A673 (cell line): ENCODE measurements around the gene MRPL43. TPM values are rescaled to one million over a fixed set of nuclear protein-coding genes. Genes with fewer than 3 reads are reported as not detected.
"Not testable (repeated sequence)": the region's sequence is repeated elsewhere in the genome, so short reads cannot be mapped to it uniquely, and the experiment has no call there.

Experiments used
- BruUV-seq: library from RNA; stranded (reverse); fragments of 400-500 nt; replicated peaks from 2 replicates; lab custom pipeline; 2021; lab: Mats Ljungman, UMichigan
- CTCF ChIA-PET: fragments of 300-600 bp; sonication (Branson Sonifier 250); formaldehyde crosslinking; loops from one replicate; lab custom pipeline; 2022; ENCODE audit warnings: antibody characterized with exemption; lab: Charles Lee
- POLR2A ChIA-PET: fragments of 300-600 bp; sonication (Branson Sonifier 250); formaldehyde crosslinking; loops from one replicate; lab custom pipeline; 2022; ENCODE audit warnings: antibody characterized with exemption; ENCODE audit not compliant: low non-redundant PET; lab: Charles Lee
- DNase-seq: peaks from one replicate; pipeline ENCODE4 v3.0.0-alpha.2; 2015; ENCODE audit warnings: low spot score
- H3K27ac ChIP-seq: fragments of 200-600 bp; sonication (generic); 2 replicates; pipeline ENCODE4 v1.5.1; 2016; ENCODE audit warnings: mixed run types, low read depth, mild to moderate bottlenecking, mixed read lengths, antibody characterized with exemption, low read length; ENCODE audit not compliant: poor library complexity, severe bottlenecking
- H3K27me3 ChIP-seq: fragments of 200-600 bp; sonication (generic); replicated peaks from 2 replicates; pipeline ENCODE4 v1.6.1; 2017; ENCODE audit warnings: mixed run types, low read depth, mild to moderate bottlenecking, mixed read lengths, antibody characterized with exemption, low read length; ENCODE audit not compliant: insufficient read depth, poor library complexity
- H3K36me3 ChIP-seq: fragments of 200-600 bp; sonication (generic); 2 replicates; pipeline ENCODE4 v1.6.1; 2016; ENCODE audit warnings: mixed run types, mild to moderate bottlenecking, mixed read lengths, antibody characterized with exemption, low read length; ENCODE audit not compliant: insufficient read depth, poor library complexity, severe bottlenecking
- H3K4me1 ChIP-seq: fragments of 200-600 bp; sonication (generic); 2 replicates; pipeline ENCODE4 v1.6.1; 2017; ENCODE audit warnings: mixed run types, mild to moderate bottlenecking, mixed read lengths, antibody characterized with exemption, low read length; ENCODE audit not compliant: insufficient read depth, poor library complexity, severe bottlenecking
- H3K4me3 ChIP-seq: fragments of 200-600 bp; sonication (generic); 2 replicates; pipeline ENCODE4 v1.5.1; 2016; ENCODE audit warnings: low read depth, mixed run types, mild to moderate bottlenecking, mixed read lengths, low read length; ENCODE audit not compliant: poor library complexity, severe bottlenecking
- H3K9me3 ChIP-seq: fragments of 200-600 bp; sonication (generic); 2 replicates; pipeline ENCODE4 v1.6.1; 2016; ENCODE audit warnings: mixed run types, low read depth, mild to moderate bottlenecking, mixed read lengths, antibody characterized with exemption, low read length; ENCODE audit not compliant: poor library complexity, severe bottlenecking
- EZH2 ChIP-seq: fragments of 200-600 bp; sonication (generic); IDR thresholded peaks from 2 replicates; pipeline ENCODE4 v1.6.1; 2017; ENCODE audit warnings: borderline replicate concordance, low read depth, mild to moderate bottlenecking, mixed read lengths, antibody characterized with exemption, low read length; ENCODE audit not compliant: poor library complexity, severe bottlenecking
- intact Hi-C: fragments of 100-400 bp; cut with micrococcal nuclease; formaldehyde crosslinking; loops from one replicate; pipeline ENCODE4 v1.10.0; 2022; ENCODE audit not compliant: unreplicated experiment
- total RNA-seq: library from RNA; stranded (reverse); gene quantifications from 2 replicates; pipeline ENCODE4 v1.2.3, GENCODE V29; 2021
- TF ChIP-seq, protein P1 (sequence below): fragments of 300-800, 200-600 bp; sonication (generic); conservative IDR thresholded peaks from 2 replicates; pipeline ENCODE4 v1.5.1; 2017; ENCODE audit warnings: low read depth, mild to moderate bottlenecking, antibody characterized with exemption, low read length, moderate library complexity, mixed read lengths

MRPL43 gene
- total RNA-seq, 1 experiment from 2014 or later = 80.4 TPM

DNA sequence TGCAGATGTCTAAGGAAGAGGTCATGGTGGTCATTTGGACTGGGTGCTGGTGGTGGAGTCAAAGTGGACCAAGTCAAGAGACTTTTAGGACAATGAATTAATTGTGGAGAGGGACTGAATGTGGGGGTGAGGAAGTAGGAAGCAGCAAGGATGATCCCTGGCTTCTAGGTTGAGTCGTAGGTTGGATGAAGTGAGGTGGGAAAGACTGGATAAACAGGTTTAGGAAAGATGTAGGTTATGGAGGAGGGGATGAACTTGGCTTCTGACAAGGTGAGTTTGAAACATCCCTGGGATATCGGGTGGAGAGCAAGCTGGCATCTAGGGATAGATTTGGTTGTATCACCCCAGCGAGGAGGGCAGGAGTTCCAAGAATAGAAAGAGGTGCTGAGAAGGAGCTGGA, 10.4 kb downstream of the MRPL43 start:
- DNase-seq = no peak
- TF ChIP-seq EZH2 = no peak
- TF ChIP-seq, protein P1, sequence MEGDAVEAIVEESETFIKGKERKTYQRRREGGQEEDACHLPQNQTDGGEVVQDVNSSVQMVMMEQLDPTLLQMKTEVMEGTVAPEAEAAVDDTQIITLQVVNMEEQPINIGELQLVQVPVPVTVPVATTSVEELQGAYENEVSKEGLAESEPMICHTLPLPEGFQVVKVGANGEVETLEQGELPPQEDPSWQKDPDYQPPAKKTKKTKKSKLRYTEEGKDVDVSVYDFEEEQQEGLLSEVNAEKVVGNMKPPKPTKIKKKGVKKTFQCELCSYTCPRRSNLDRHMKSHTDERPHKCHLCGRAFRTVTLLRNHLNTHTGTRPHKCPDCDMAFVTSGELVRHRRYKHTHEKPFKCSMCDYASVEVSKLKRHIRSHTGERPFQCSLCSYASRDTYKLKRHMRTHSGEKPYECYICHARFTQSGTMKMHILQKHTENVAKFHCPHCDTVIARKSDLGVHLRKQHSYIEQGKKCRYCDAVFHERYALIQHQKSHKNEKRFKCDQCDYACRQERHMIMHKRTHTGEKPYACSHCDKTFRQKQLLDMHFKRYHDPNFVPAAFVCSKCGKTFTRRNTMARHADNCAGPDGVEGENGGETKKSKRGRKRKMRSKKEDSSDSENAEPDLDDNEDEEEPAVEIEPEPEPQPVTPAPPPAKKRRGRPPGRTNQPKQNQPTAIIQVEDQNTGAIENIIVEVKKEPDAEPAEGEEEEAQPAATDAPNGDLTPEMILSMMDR = no peak
- intact Hi-C loops = no loop called here
- CTCF ChIA-PET = no interaction called here
- H3K27ac ChIP-seq = no peak overlapping the region
- H3K9me3 ChIP-seq = no peaks in the 10 kb centered on the region
- POLR2A ChIA-PET = interaction anchor here (0.6 kb wide), 1 partner anchor 220 kb away, joined by 6 read pairs; no protein-coding TSS in a partner anchor
- no peaks in the 10 kb centered on the region for H3K27me3 ChIP-seq
- peaks cover 5% of the 10 kb centered on the region for H3K36me3 ChIP-seq
- H3K4me1 ChIP-seq = no peaks in the 10 kb centered on the region
- no peak overlapping the region for H3K4me3 ChIP-seq
- no TSS peak for BruUV-seq

DNA sequence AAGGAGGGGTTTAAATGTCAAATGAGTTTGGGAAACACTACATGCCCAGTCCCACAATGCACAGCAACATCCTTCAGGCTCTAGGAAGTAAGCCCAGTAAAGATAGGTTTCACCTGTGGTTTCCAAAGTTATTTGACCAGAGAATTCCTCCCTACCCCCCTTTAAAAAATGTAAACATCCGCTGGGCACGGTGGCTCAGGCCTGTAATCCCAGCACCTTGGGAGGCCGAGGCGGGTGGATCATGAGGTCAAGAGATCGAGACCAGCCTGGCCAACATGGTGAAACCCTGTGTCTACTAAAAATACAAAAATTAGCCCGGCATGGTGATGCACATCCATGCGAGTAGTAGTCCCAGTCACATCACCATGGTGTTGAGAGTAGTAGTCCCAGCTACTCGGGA, 11.9 kb downstream of the MRPL43 start:
- BruUV-seq, H3K36me3 ChIP-seq, H3K27me3 ChIP-seq, POLR2A ChIA-PET, H3K9me3 ChIP-seq, H3K27ac ChIP-seq, H3K4me1 ChIP-seq, intact Hi-C loops, CTCF ChIA-PET, H3K4me3 ChIP-seq, DNase-seq: not testable (repeated sequence)

DNA sequence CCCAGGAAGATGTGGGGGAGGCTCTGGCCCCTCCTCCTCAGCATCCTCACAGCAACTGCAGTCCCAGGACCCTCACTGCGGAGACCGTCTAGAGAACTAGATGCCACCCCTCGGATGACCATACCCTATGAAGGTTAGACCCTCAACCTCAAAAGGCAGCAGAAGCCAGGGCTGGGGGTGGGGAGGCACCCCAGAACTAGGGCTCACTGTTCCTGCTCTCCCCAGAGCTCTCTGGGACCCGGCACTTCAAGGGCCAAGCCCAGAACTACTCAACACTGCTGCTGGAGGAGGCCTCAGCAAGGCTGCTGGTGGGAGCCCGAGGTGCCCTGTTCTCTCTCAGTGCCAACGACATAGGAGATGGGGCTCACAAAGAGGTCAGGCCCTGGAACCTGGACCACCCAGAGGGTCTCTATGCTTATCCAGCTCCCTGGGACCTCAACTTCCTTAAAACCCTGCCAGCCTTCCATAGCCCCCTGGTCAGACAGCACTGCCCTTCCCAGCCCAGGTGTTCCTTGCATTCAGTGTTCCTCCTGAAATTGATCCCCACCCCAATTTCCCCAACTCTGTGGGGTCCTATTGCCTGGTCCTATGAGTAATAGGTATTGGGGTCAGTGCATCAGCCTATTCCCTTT, 14.3 kb downstream of the MRPL43 start:
- Histone ChIP-seq H3K27me3 (no peaks in the 10 kb centered on the region), H3K27ac (no peak overlapping the region), H3K4me3 (no peak overlapping the region), H3K9me3 (no peaks in the 10 kb centered on the region), H3K4me1 (peaks cover 5% of the 10 kb centered on the region), H3K36me3 (no peaks in the 10 kb centered on the region)
- DNase-seq = no peak
- intact Hi-C loops = no loop called here
- BruUV-seq = no TSS peak
- POLR2A ChIA-PET = no interaction called here
- CTCF ChIA-PET = interaction anchor here (0.5 kb wide), 1 partner anchor 39 kb away, joined by 3 read pairs; no protein-coding TSS in a partner anchor
- TF ChIP-seq EZH2 = no peak

DNA sequence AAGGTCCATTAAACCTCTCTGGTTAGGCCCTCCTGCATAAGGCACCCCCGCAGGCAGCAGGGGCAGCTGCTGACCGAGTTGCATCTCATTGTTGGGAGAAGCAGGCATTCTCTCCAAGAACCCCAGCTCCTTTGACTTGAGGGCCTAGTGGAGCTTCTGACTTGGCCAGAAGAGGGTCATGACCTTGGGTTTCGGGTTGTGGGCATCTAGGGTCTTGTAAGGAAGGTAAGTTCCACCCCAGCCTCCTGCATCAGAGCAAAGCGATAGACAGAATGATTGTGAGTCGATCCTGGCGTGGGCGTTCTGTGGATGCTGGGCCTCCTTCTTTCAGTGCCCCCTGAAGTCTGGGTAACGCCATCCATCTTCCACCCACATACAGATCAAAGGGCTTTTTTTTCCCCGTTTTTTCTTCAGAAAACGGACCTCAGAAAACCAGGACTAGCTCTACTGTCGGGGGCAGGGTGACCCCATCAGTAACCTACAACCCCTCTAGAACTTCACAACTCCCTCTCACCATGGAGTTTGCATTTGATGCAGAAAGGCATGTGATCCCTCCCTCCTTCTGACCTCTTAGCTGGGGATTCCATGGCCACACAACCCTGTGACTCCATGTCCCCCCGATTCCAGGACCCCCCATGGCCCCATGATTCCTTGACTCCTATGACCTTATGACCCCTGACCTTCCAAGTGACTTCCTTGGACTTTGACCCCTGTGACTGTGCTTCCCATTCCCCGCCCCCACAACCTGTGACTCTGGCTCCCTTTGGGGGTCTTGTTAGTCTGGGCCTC, 15.0 kb downstream of the MRPL43 start:
- Histone ChIP-seq H3K9me3 (no peaks in the 10 kb centered on the region), H3K36me3 (no peaks in the 10 kb centered on the region), H3K27ac (no peak overlapping the region), H3K4me1 (peaks cover 5% of the 10 kb centered on the region), H3K27me3 (no peaks in the 10 kb centered on the region), H3K4me3 (no peak overlapping the region)
- intact Hi-C loops = no loop called here
- CTCF ChIA-PET = interaction anchor here (0.5 to 0.6 kb wide), 2 partner anchors 15 to 38 kb away, joined by 3 read pairs; no protein-coding TSS in a partner anchor
- POLR2A ChIA-PET = no interaction called here
- no peak for DNase-seq
- TF ChIP-seq, protein P1 = no peak
- no peak for TF ChIP-seq EZH2
- BruUV-seq = no TSS peak
